SH-SY5Y (cell line): Measurements from ENCODE around the gene KRT76.

ENCODE experiments used
- GATA2 ChIP-seq: IDR thresholded peaks from 2 replicates; pipeline ENCODE4 v1.6.1; 2011; ENCODE audit warnings: mild to moderate bottlenecking, low read depth, low read length
- GATA3 ChIP-seq: IDR thresholded peaks from 2 replicates; pipeline ENCODE4 v1.6.1; 2011; ENCODE audit warnings: low read depth, mild to moderate bottlenecking, low read length, moderate library complexity

DNA sequence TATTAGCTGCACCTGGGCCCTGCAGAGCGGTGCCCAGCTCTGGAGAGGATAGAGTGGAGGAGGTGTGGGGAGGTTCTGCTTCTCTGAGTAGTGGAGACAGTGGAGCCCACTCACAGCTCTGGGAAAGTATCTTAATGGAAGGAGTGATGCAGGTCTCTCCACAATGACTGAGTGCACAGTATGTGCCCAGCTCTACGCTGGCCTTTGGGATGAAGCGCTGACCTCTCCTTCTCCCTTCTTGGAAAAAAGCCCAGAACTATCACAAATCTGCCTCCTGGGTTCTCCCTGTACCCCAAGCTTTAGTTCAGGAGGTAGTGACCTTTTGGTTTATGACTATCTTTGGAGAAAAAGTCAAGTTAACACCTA, 19.3 kb upstream of the KRT76 start:
- TF ChIP-seq GATA2 (no peak), GATA3 (no peak)
